ENCODE measurements around the gene SF3B4. TPM values are rescaled to one million over a fixed set of nuclear protein-coding genes. Genes with fewer than 3 reads are reported as not detected.

SF3B4 gene, protein sequence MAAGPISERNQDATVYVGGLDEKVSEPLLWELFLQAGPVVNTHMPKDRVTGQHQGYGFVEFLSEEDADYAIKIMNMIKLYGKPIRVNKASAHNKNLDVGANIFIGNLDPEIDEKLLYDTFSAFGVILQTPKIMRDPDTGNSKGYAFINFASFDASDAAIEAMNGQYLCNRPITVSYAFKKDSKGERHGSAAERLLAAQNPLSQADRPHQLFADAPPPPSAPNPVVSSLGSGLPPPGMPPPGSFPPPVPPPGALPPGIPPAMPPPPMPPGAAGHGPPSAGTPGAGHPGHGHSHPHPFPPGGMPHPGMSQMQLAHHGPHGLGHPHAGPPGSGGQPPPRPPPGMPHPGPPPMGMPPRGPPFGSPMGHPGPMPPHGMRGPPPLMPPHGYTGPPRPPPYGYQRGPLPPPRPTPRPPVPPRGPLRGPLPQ
- total RNA-seq (2014; rRNA removed) (23.5 and 28.1 TPM in 2 replicates), Bru-seq, nascent RNA (percentile 96 among the genes with signal in this experiment), BruChase-seq, experiment 1, labeled RNA remaining after a 6-hour chase (percentile 98 among the genes with signal in this experiment), BruChase-seq, experiment 2, labeled RNA remaining after a 2-hour chase (percentile 98 among the genes with signal in this experiment)
- long read RNA-seq, transcript SF3B4-201 (6 exons, 2,085 nt), result major isoform, 78 of 101 reads
- long read RNA-seq, partial matches to known transcripts, result 20 of 101 reads
- long read RNA-seq, other reads (novel, unspliced or antisense), result 3 of 101 reads

DNA sequence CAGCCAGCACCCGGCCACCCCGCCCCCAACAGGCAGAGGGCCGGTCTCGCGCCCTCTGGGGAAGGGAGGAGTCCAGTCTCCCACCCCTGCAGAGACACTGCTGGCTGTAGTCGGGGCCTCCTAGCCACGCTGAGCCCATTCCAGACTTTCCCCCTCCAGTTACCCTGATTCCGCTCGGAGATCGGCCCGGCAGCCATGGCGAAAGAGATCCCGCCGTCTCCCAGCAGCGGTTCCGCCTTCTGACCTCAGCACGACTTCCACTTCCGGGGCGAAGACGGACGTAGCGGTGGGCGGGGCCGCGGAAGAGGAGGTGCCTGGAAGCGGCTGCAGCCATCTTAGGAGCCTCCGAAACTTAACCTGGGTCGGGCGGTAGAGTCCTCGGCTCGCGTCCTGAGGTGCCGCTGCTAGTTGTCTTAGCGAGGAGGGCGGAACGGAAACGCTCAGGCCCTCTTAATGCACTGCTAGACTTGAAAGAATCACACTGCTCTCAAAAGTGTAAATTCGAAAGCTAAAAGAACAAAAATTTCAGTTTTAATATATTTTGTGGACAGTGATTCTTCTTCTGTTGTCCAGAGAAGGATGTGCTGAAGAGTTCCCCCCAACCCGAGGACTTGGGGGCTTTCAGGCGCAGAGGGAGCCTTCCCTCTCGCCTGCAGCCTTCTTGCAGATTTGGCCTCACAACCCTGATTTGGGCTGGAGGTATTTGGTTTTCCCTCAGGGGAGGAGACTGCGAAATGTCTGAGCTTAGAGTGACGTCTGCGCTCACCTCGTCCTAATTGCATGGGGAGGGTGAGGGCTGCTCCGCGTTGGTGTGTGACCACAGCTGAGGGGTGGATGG, at the start of gene SF3B4:
Gene SF3B4 (minus strand): TSS at position 241 of the 838 bp plus-strand sequence. CDS start 44 bp downstream, at position 197.
- TF ChIP-seq EZH2phosphoT487 (IDR thresholded peaks at IDR 0.05; ENCODE audit: borderline replicate concordance, low read length) (no peak), EZH2 (IDR thresholded peaks at IDR 0.05; ENCODE audit: low read length, unreplicated experiment) (no peak)
- TF ChIP-seq, protein P1, sequence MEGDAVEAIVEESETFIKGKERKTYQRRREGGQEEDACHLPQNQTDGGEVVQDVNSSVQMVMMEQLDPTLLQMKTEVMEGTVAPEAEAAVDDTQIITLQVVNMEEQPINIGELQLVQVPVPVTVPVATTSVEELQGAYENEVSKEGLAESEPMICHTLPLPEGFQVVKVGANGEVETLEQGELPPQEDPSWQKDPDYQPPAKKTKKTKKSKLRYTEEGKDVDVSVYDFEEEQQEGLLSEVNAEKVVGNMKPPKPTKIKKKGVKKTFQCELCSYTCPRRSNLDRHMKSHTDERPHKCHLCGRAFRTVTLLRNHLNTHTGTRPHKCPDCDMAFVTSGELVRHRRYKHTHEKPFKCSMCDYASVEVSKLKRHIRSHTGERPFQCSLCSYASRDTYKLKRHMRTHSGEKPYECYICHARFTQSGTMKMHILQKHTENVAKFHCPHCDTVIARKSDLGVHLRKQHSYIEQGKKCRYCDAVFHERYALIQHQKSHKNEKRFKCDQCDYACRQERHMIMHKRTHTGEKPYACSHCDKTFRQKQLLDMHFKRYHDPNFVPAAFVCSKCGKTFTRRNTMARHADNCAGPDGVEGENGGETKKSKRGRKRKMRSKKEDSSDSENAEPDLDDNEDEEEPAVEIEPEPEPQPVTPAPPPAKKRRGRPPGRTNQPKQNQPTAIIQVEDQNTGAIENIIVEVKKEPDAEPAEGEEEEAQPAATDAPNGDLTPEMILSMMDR (conservative IDR thresholded peaks at IDR 0.05; ENCODE audit: low read depth, low read length), result no peak
- H3K36me3 ChIP-seq (ENCODE audit: low read depth, low read length), result peaks cover 44% of the 10 kb centered on the region
- peak within 1 kb of the TSS; percentile 77 for H3K27ac ChIP-seq (ENCODE audit: low read length)
- H4K20me1 ChIP-seq (ENCODE audit: low read length), result peaks cover 27% of the 10 kb centered on the region; the same call in 1 of the 2 replicates
- H3K4me1 ChIP-seq (ENCODE audit: insufficient read depth, low read length), result peaks cover 41% of the 10 kb centered on the region
- ATAC-seq (peak; percentile 96), DNase-seq (peak; percentile 96)
- H3K4me2 ChIP-seq (ENCODE audit: low read length), result peak within 1 kb of the TSS; percentile 86
- POLR2A ChIA-PET (ENCODE audit: unreplicated experiment), result interaction anchor here (0.5 to 1.4 kb wide), 4 partner anchors 40 to 234 kb away, joined by 4 to 9 read pairs (median 6); a partner anchor contains a TSS
- no peaks in the 10 kb centered on the region for H3K27me3 ChIP-seq (ENCODE audit: low read length)
- CTCF ChIA-PET, result interaction anchor here (0.6 to 1.0 kb wide), 2 partner anchors 109 to 259 kb away, joined by 3 to 7 read pairs; no protein-coding TSS in a partner anchor
- H3K9ac ChIP-seq (ENCODE audit: low read length), result peak within 1 kb of the TSS; percentile 91
- H2AFZ ChIP-seq (ENCODE audit: low read length), result peak within 1 kb of the TSS; percentile 74
- H3K79me2 ChIP-seq (ENCODE audit: low read length), result peaks cover 34% of the 10 kb centered on the region
- no peaks in the 10 kb centered on the region for H3K9me3 ChIP-seq (ENCODE audit: low read length)
- H3K9me2 ChIP-seq (replicated peaks; ENCODE audit: low read length), result no peaks in the 10 kb centered on the region
- BruUV-seq (replicated peaks), result TSS peak; percentile 96
- peak within 1 kb of the TSS; percentile 93 for H3K4me3 ChIP-seq (ENCODE audit: low read length)
- no peaks in the 10 kb centered on the region for H3F3A ChIP-seq (ENCODE audit: low read length, unreplicated experiment)
- intact Hi-C loops (cut with micrococcal nuclease), result loop anchor here (1.0 kb wide), 1 partner anchor 10 kb away; no protein-coding TSS in a partner anchor

DNA sequence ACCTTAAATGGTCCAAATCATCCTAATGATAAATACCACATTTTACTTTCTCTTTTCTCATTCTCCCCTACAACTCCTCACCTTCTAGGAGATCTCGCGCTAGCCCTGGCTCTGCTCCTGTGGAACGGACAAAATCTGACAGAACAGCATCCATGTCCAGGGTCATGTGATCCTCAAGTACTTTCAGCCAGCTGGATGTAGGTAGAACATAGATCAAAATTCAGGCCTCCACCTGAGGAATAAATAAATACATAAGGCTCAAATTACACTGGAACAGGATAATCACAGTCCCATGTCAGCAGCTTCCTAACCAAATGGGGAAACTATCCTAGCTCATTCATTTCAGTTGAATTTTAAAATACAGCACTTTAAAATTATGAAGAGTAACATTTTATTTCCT, 49.7 kb upstream of the SF3B4 start:
- DNase-seq (no peak), ATAC-seq (no peak)
- TF ChIP-seq, protein P1 (conservative IDR thresholded peaks at IDR 0.05; ENCODE audit: low read depth, low read length), result no peak
- TF ChIP-seq EZH2phosphoT487 (IDR thresholded peaks at IDR 0.05; ENCODE audit: borderline replicate concordance, low read length) (no peak), EZH2 (IDR thresholded peaks at IDR 0.05; ENCODE audit: low read length, unreplicated experiment) (no peak)
- Histone ChIP-seq H3K4me2 (ENCODE audit: low read length) (no peak overlapping the region), H3K27me3 (ENCODE audit: low read length) (no peaks in the 10 kb centered on the region), H3K4me1 (ENCODE audit: insufficient read depth, low read length) (peaks cover 20% of the 10 kb centered on the region), H3K79me2 (ENCODE audit: low read length) (peaks cover 44% of the 10 kb centered on the region), H3K9ac (ENCODE audit: low read length) (no peak overlapping the region), H3K9me2 (replicated peaks; ENCODE audit: low read length) (no peaks in the 10 kb centered on the region), H3K9me3 (ENCODE audit: low read length) (no peaks in the 10 kb centered on the region), H2AFZ (ENCODE audit: low read length) (no peak overlapping the region), H3K36me3 (ENCODE audit: low read depth, low read length) (peaks cover 26% of the 10 kb centered on the region), H3K4me3 (ENCODE audit: low read length) (no peak overlapping the region), H4K20me1 (ENCODE audit: low read length) (peaks cover 16% of the 10 kb centered on the region), H3F3A (ENCODE audit: low read length, unreplicated experiment) (no peaks in the 10 kb centered on the region), H3K27ac (ENCODE audit: low read length) (no peak overlapping the region)
- BruUV-seq (replicated peaks), result no TSS peak
- CTCF ChIA-PET, result no interaction called here
- intact Hi-C loops (cut with micrococcal nuclease), result no loop called here
- POLR2A ChIA-PET (ENCODE audit: unreplicated experiment), result no interaction called here
